HG02973 (cell line): Measurements from ENCODE around the gene CPLANE2.
A peak's percentile ranks its signal among the peaks of the same experiment; 100 is the strongest.
"Not testable (repeated sequence)": the region's sequence is repeated elsewhere in the genome, so short reads cannot be mapped to it uniquely, and the experiment has no call there.

Experiments
- ATAC-seq: cut with Tn5 transposase; IDR thresholded peaks from one replicate; pipeline ENCODE4 v1.9.1; 2021; ENCODE audit warnings: moderate library complexity; ENCODE audit not compliant: unreplicated experiment

Gene CPLANE2, protein sequence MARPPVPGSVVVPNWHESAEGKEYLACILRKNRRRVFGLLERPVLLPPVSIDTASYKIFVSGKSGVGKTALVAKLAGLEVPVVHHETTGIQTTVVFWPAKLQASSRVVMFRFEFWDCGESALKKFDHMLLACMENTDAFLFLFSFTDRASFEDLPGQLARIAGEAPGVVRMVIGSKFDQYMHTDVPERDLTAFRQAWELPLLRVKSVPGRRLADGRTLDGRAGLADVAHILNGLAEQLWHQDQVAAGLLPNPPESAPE

DNA sequence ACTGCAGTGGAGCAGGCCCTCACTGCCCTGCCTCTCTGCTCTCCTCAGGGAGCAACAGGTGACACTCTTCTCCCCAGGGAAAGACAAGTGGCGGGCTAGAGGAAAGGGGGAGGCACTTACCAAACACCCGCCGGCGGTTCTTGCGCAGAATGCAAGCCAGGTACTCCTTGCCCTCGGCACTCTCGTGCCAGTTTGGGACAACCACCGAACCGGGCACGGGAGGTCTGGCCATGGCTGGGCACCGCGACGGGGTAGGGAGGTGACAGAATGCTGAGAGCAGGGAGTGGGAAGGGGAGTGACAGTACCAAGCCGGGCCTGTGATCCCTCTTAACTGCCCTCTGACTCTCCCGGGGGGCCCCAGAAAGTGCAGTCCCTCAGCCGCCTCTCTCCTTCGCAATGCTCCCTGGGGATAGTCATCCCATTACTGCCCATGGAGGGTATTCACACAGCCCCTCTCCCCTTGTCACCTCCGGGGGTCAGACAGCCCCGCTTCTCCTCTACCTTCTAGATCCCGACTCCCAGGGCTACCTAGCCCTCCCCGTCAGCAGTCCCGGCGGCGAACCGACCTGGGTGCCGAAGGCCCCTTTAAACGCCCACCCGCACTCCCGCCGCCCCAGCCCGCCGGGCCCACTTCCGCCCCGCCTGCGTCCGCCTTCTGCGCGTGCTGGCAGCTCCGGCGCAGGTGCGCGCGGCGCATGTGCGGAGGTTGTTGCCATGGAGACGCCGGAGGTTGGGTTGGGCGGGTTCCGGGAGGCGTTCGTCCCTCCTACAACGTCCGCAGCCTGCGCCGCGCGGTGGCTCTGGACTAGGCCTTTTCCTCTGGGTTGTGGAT lies at the start of gene CPLANE2:
CPLANE2 (minus strand) TSS at position 673 of the 832 bp plus-strand sequence; CDS start at position 232, 441 bp downstream.
- ATAC-seq: peak; percentile 68

DNA sequence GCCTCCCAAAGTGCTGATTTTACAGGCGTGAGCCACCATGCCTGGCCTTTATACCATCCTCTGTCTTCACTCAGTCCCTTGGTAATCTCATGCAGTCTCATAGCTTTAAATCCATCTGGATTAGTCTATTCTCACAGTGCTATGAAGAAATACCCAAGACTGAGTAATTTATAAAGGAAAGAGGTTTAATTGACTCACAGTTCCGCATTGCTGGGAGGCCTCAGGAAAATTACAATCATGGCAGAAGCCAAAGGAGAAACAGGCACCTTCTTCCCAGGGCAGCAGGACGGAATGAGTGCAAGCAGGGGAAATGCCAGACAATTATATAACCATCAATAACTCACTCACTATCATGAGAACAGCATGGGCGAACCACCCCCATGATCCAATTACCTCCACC lies 49.1 kb upstream of the CPLANE2 start:
- no peak for ATAC-seq

DNA sequence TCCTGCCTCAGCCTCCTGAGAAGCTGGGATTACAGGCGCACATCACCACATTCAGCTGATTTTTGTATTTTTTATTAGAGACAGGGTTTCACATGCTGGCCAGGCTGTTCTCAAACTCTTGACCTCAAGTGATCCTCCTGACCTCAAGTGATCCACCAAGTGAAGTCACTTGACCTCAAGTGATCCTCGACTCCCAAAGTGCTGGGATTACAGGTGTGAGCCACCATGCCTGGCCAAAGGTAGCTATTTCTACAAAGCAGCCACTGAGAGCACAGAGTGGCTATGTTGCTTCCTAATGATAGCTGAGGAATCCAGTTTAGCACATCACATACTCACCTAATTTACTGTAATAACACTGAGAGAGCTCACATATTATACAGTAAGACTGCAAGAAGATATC lies 44.8 kb upstream of the CPLANE2 start:
- no peak for ATAC-seq

DNA sequence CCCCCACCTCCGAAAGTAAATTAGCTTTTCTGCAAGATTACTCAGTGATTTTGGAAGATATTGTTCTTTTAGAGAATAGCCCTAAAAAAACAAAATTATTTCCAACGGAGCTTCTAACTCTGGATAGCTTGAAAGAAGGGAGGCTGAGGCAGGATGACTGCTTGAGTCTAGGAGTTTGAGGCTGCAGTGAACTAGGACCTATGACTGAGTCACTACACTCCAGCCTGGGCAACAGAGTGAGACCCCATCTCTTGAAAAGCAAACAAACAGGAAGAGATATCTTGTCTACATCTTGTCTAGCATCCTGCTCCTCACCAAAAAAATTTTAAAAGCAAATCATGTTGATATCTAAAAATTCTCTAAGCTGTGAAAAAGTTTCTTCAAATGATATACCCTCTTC lies 42.2 kb upstream of the CPLANE2 start:
- no peak for ATAC-seq

DNA sequence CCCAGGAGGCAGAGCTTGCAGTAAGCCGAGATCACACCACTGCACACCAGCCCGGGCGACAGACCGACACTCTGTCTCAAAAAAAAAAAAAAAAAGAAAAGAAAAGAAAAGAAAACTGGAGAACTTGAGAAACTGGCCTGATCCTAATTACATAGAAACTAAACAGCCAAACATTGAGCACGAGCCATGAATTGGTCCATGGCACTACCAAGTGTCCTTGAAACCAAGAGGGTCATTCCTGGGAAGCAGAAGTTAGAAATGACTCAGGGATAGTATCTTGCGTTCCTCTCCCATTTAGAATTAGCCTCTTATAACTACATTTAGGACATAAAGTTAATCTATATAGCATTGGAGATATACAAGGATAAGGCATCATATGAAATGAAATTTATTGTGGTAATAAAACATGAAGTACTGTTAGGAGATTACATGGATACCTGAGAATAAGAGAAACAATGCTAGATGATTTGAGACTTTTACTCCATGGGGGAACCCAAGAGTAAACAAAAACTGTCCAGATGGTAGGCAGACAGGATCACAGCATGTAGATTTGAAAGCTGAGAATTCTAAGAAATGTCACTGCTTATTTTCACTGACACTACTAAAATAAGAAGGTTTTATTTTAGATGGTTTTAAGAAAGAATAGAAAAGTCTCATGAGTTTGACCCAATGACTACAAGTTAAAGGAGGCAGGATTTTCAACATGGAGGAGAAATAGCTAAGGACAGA lies 39.5 kb upstream of the CPLANE2 start:
- no peak for ATAC-seq

DNA sequence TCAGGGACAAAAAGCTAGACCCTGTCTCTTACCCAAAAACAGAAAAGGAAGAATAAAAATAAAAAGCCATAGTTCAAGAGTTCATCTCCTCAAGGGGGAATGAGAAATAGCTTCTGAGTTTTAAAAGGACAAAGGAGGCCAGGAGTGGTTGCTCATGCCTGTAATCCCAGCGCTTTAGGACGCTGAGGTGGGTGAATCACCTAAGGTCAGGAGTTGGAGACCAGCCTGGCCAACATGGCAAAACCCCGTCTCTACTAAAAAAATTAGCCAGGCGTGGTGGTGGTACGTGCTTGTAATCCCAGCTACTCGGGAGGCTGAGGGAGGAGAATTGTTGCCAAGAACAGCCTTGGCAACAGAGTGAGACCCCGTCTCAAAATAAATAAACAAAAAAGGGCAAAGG lies 38.6 kb upstream of the CPLANE2 start:
- ATAC-seq: no peak

DNA sequence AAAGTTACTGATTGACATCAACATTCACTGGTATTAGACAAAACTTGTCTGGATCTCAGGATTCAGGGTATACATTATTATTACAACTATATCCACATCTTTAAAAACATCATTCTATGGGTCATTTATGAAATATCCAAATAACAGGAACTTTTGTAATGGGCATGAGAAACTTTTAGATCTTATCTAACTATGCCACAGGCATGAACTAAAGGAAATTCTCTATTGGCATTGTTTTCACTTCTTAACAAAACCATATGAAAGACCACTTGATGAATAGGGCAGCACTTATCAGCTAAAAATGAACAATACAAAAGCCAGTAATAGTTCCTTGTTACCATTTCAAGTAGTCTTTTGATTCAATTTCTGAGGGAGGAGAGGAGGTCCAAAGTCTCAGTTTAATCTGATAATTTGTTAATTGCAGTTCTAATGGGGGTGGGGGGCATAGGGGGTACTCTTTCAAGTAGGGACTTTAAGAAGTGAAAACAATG lies 30.8 kb upstream of the CPLANE2 start:
- ATAC-seq: no peak

DNA sequence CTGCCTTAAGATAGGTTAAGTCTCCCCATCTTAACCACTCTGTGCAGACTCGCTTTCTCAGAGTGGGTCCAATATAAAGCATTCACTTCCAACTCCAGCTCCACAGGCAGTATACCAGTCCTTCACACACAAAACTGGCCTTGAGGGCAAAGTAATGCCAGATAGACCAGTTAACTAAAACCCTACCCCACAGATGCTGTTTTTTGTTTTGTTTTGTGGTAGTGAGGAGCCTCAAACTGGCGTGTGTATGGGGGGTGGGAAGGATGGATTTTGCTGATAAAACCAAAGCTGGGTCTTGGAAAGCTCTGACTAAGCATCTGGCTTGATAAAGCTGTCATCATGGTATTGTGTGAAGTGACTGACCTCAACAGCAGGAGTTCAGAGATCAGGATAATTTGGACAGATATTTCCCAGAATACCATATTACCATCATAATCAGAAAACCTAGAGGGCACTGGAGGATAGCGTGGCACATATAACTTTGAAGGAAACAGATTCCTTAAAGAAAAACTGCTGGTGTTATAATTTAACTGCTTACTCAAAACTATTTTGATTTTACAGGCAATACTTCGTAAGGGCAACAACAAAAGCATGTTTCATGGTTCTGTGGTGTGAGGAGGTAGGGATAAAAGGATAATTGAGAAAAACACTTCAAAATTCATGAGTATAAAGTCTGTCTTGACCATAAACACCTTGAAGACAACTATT lies 29.6 kb upstream of the CPLANE2 start:
- ATAC-seq: no peak

DNA sequence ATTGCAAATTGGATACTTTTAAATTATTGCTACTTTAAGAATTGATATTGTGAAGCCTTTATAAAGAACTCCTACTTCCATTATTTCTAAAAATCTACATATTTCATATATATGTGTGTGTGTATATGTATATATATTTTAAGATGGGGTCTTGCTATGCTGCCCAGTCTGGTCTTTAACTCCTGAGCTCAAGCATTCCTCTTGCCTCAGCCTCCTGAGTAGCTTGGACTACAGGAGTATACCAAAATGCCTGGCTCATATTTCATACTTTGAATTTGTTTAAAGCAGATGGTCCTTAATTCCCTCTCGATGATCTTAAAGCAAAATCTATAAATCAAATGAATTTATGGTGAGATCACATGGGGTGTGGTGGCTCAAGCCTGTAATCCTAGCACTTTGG lies 25.1 kb upstream of the CPLANE2 start:
- ATAC-seq: no peak

DNA sequence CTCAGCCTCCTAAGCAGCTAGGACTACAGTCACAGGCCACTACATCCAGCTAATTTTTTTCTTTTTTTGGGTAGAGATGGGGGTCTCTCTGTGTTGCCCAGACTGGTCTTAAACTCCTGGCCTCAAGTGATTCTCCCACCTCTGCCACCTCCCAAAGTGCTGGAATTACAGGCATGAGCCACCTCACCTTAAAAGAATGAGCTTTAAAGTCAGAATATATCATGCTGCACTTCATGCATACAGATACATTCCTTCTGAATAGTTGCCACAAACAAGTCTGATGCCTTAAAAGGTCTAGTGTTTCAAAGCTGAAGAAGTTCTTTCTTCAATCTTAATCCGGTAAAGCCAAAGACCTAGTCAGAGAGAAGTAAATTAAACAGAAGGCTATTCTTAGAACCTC lies 23.8 kb upstream of the CPLANE2 start:
- no peak for ATAC-seq

DNA sequence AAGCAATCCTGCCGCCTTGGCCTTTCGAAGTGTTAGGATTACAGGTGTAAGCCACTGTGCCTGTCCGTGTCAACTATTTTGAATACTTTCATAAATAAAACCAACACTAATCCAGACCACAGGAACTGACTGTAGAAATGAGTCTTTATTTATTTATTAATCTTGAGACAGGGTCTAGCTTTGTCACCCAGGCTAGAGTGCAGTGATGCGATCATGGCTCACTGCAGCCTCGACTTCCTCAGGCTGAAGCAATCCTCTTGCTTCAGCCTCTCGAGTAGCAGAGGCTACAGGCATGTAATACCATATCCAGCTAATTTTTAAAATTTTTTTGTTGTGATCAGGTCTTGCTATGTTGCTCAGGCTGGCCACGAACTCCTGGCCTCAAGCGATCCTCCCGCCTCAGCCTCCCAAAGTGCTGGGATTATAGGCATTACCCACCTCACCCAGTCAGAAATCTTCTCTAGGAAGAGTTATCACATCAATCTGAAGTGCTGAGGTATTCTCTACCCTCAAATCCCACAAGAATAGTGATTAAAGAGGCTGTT lies 21.7 kb upstream of the CPLANE2 start:
- ATAC-seq: no peak

DNA sequence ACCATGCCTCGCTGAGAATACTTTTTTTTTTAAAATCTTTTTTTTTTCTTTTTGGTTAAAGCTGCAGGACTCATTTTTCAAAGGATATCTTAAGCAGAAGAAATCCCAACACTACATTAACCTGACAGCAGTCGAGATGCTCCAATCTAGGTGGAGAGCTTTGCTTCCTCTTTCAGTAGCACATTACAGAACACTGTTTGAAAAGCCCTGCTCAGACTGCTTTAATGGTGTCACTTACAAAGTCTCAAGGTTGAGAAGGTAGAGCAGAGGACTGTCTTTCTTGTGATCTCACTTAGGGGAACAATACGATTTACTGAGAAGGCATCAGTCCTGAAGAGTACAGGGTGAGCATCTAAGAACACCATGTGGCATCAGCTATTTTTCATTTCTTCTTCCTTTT lies 21.0 kb upstream of the CPLANE2 start:
- no peak for ATAC-seq

DNA sequence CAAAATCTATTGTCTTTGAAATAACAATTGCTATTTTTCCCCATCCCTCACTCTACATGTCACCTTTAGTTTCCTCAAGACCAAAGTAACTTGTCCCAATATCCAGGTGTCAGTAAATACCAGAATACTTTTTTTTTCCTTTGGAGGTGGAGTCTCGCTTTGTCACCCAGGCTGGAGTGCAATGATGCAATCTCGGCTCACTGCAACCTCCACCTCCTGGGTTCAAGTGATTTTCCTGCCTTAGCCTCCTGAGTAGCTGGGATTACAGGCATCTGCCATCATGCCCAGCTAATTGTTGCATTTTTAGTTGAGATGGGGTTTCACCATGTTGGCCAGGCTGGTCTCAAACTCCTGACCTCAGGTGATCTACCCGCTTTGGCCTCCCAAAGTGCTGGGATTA lies 20.6 kb upstream of the CPLANE2 start:
- ATAC-seq: not testable (repeated sequence)

DNA sequence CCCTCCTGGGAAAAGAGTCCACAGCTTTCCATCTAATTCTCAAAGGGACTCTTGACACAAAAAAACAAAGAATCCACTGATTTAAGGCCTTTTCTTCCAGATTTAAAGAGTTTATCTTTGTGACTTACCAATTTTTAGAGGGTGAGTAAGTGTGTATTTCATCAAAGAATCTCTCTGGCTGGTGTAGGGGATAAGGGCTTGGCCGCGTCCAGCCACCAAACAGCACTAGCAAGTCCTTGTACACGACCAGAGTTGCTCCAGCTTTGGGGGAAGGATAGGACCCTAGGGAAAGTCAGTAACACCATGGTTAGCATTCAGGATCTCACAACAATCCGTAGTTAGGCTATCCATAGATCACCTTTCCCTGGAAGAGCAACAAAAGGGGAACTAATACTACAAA lies 19.5 kb upstream of the CPLANE2 start:
- no peak for ATAC-seq

DNA sequence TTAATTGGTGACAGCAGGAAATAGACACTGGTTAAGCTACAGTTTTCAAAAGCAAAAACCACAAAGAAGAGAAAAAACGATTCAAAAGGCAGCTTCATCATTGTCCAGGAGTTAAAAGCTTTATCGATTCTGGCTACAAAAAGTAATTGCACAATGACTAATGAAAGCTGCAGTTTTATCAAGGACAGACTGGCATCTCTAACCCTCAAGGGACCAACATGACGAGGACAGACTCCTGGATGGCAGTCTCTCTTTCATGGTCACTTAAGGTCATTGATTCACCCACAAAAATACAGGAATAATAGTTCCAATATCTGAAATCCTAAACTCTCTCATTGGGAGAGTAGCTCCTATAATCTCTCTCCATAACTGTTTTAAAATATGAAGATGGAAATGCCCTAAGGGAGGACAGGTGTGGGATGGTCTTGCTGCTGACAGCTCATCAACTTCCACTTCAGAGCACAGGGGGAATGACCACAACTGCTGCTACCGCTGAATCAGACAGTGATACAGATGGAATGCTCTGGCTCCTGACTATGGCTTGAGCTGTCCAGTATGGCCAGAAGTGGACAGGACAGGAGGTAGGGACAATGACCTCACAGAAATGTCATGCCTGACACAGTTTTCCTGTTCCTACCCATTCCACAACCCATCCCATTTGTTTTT lies 17.4 kb upstream of the CPLANE2 start:
- ATAC-seq: no peak

DNA sequence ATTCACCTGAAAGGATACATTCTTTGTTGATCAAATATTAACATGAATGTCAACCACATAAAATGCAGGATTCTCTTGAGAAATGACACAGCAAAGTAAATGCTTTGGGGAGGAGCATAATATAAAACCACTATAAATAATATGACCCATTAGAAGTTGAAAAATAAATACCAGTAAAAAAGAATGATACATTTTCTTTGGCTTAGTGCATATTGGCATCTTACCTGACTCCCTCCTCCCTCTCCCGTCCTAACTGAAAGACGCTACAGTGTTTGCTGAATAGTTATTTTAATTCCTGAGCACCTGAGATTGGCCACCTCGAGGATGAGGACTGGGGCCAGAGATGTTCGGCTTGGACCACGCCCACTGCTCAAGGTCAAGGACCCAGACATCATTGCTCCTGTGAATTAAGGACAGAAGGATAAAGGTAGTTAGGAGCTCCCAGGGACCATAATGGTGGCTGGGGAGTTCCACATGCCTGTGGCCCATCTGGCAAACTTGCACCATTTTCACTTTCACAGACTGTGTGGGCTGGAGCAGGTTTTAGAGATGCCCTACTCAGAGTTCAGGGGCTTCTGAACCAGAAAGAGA lies 16.4 kb upstream of the CPLANE2 start:
- ATAC-seq: no peak

DNA sequence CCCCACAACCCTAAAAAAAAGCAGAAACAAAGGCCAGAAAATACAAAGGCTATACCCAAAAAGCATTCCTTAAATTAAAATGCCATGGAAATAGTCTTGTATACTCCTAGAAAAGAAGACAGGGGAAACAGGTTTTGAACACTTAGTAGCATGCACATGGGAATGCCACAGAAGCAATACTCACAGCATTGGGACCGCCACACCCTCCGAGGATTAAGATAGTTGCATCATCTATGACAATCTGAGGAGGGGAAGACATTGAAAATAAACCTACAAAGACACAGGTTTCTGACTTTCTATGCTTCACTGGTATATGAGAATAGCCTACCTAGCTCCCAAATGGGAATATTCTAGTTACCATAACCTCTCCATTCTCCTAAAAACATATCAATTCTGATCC lies 15.9 kb upstream of the CPLANE2 start:
- ATAC-seq: no peak

DNA sequence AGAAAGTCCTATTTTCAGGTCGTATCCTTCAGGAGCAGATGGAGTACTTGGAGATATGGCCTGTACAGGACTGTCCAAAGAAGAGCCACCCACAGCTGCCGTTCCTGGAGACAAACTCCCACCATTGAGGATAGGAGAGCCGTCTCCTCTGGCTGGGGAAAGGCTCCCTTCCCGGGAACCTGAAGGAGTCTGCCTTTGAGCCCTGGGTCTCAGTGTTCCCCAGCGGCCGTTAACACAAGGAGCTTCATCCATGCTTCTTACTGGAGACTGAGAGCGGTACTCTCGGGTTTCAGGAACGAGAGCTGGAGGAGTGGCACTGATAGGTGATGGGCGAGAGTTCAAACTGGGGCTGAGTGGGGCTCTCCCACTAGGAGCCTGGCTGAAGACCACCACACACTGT lies 14.4 kb upstream of the CPLANE2 start:
- ATAC-seq: no peak

DNA sequence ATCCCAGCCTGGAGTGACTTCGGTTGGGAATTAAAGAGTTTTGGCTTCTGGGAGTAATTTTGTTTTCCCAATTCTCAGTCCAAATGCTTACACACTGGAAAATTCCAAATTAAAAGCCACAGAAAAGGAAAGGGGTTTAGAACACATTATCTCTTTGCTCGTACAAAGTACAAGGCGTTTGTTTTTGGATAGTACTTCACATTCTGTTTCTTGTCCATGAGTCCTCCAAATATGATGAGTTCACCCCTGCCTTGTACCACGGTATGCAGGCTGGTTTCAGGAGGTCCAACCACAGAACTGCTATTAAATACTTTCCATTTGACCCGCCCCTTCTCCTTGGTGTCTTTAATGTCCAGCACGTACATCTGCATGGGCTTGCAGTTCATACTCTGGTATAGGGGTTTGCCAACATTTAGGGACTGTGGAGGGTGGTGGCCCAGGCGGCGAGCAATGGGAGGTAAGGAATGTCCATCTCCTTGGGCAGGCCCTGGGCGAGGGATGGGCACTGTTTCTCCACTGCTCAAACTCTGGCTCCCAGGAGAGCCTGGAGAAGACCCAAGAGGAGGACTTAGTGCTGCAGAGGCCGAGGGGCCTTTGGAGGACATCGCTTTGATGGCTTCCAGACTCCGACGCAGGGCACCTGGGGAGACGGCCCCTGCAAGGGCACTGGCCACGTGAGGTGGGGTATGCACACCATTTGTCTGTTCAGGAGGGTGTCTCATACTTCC lies 13.7 kb upstream of the CPLANE2 start:
- no peak for ATAC-seq
